Keratinocyte (primary cell): ENCODE data around the gene FBXO7.

Experiments used
- EZH2 ChIP-seq: IDR thresholded peaks from one replicate; pipeline ENCODE4 v1.6.1; 2012; ENCODE audit warnings: inconsistent platforms, mild to moderate bottlenecking, low read length, moderate library complexity
- TF ChIP-seq, protein P1 (sequence below), 3 experiments: IDR thresholded peaks in 1 of 3; conservative IDR thresholded peaks in 1 of 3; optimal IDR thresholded peaks in 1 of 3; 2 replicates in 2 of 3; 3 replicates in 1 of 3; pipeline versions ENCODE3 to v1.5.1; 2011; ENCODE audit warnings: low read length in 3 of 3, mild to moderate bottlenecking in 3 of 3, moderate library complexity in 2 of 3, control low read depth in 1 of 3, inconsistent platforms in 1 of 3; ENCODE audit not compliant: insufficient read depth in 2 of 3; ENCODE audit errors: extremely low read depth in 1 of 3

DNA sequence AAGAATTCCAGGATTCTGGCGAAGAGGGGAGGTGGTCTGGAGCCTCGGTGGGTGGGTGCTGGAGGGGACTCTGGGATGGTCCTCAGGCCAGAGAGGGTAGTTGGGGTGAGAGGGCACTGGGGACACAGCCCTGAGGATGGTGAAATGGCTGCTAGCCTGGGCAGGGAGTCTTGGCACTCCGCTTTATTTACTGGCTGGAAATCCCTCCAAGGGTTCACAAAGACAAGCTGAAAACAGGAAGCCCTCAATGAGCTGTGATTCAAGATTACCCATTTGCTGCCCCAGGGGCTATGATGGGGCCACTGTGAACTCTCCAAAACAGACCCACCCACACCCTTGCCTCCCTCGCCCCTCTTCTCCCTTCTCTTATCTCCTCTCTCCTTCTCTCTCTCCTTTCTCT is 71.9 kb downstream of the FBXO7 start:
- no peak for TF ChIP-seq EZH2
- TF ChIP-seq, protein P1, sequence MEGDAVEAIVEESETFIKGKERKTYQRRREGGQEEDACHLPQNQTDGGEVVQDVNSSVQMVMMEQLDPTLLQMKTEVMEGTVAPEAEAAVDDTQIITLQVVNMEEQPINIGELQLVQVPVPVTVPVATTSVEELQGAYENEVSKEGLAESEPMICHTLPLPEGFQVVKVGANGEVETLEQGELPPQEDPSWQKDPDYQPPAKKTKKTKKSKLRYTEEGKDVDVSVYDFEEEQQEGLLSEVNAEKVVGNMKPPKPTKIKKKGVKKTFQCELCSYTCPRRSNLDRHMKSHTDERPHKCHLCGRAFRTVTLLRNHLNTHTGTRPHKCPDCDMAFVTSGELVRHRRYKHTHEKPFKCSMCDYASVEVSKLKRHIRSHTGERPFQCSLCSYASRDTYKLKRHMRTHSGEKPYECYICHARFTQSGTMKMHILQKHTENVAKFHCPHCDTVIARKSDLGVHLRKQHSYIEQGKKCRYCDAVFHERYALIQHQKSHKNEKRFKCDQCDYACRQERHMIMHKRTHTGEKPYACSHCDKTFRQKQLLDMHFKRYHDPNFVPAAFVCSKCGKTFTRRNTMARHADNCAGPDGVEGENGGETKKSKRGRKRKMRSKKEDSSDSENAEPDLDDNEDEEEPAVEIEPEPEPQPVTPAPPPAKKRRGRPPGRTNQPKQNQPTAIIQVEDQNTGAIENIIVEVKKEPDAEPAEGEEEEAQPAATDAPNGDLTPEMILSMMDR (optimal IDR thresholded peaks at IDR 0.05 in 1 of 3, IDR thresholded peaks at IDR 0.05 in 1 of 3, conservative IDR thresholded peaks at IDR 0.05 in 1 of 3; ENCODE audit: extremely low read depth in 1 of 3, insufficient read depth in 2 of 3, low read length in 3 of 3), result no peak
